ENCODE results near the gene ULK3. TPM values are rescaled to one million over a fixed set of nuclear protein-coding genes. Genes with fewer than 3 reads are reported as not detected.

Gene ULK3
- polyA plus RNA-seq, 3 donors = 27.9 to 33.5 (median 31.1) TPM

DNA sequence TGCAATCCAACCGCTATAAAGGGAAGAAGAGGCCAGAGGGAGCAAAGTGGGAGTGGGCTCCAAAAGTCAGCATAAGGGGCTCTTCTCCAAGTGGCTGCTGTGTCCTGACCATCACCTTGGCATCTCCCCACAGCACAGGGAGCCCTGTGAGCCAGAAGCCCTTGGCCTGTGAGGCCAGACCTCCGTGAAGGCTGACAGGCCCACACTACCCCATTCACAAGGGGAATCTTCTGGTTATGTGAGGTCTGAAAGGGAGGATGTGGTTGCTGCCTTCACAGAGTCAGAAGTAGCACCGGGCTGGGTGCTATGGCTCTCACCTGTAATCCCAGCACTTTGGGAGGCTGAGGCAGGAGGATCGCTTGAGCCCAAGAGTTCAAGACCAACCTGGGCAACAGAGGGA is 2.6 kb upstream of the ULK3 start:
- no peak for DNase-seq (ENCODE audit: extremely low read depth in 1 of 11, low read depth in 9 of 11, low spot score in 4 of 11)

- no peak for DNase-seq (ENCODE audit: extremely low read depth in 1 of 11, low read depth in 9 of 11, low spot score in 4 of 11)
Measured at GRCh38 chr15:74845208-74845568, 2.2 kb upstream of the ULK3 start.

- DNase-seq (ENCODE audit: extremely low read depth in 1 of 11, low read depth in 9 of 11, low spot score in 4 of 11) = no peak
Measured at GRCh38 chr15:74844319-74845207, 1.6 kb upstream of the ULK3 start.

DNA sequence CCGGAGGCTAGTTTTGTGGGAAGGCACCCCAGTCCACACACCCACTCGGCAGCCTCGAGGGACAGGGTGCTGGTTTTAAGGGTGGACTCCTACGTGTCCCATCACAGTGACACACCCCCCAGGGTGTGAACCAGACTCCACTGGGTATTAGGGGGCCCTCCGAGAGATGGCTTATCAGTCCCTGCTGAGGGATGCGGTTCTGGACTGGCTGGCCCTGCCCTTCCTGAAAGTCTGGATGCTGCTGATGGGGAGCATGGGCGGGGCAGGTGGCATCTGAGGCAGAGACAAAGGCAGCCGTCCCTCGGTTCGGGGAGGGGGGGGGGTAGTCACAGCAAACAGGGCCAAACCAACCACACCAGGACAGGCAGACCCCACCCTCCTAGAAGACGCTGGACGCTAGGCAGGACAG is 939 bp upstream of the ULK3 start:
- no peak for DNase-seq (ENCODE audit: extremely low read depth in 1 of 11, low read depth in 9 of 11, low spot score in 4 of 11)

GRCh38 chr15:74843445-74843828 is 481 bp upstream of the ULK3 start:
- no peak for DNase-seq (ENCODE audit: extremely low read depth in 1 of 11, low read depth in 9 of 11, low spot score in 4 of 11)

- no peak for DNase-seq (ENCODE audit: extremely low read depth in 1 of 11, low read depth in 9 of 11, low spot score in 4 of 11)
Measured at GRCh38 chr15:74841891-74842373, 1.0 kb downstream of the ULK3 start.

DNA sequence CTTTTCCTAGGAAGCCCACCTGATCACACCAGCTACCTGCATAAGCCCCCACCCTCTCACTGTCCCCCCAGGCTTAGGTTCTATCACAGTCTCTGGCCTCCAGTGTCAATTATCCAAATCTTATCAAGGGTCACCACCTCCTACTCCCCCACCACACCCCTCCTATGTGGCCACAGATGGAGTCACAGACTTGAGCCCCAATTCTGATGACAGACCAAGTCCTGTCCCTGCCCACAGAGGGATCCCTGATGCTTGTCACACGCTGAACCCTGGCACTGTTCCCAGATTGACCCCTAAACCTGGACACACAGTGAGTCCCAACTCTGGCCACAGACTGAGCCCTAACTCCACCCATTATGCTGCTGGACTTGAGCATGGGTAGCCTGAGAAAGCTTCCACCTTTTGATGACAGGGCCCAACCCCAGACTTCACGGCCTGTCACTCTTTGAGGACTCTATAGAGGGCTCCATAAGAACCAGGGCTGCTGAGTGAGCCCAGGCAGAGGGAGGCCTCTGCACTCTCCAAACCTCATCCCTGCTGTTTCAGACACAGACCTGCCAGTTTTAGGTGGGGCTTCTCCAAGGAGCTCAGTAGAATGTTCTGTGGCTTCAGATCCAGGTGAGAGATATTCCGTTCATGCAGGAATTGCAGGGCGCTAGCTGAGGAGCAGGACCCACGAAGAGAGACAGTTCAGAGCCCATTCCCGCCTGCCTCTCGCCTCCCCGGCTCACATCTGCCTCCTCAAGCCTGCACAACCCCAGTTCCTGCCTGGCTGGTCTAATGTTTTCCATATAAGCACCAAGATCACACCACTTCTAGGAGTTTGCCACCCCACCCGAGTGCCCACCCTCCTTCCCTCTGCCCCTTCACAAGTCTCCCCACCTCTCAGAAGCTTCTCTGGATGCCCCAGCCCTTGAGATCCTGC is 1.8 kb downstream of the ULK3 start:
- DNase-seq (ENCODE audit: extremely low read depth in 1 of 11, low read depth in 9 of 11, low spot score in 4 of 11) = no peak

GRCh38 chr15:74839526-74840395 is 3.2 kb downstream of the ULK3 start:
- DNase-seq (ENCODE audit: extremely low read depth in 1 of 11, low read depth in 9 of 11, low spot score in 4 of 11) = no peak

GRCh38 chr15:74838746-74839525 is 4.0 kb downstream of the ULK3 start:
- no peak for DNase-seq (ENCODE audit: extremely low read depth in 1 of 11, low read depth in 9 of 11, low spot score in 4 of 11)

DNA sequence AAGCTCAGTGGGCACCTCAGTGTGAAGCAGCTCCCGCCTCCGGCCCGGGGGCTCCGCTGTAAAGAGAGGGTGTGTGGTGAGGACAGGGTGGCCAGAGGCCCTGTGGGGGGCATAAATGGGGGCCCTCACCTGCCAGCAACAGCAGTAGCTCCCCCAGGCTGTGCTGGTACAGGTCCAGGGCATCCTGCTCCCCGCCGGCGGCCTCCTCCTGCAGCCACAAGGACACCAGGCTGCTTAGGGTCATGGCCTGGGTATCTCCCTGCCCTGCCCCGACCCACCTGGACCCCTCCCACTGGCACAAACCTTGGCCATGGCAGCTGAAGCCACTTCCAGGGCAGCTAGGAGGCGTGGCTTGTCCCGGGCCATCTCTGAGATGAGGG is 4.8 kb downstream of the ULK3 start:
- DNase-seq (ENCODE audit: extremely low read depth in 1 of 11, low read depth in 9 of 11, low spot score in 4 of 11) = no peak

GRCh38 chr15:74837482-74838136 is 5.3 kb downstream of the ULK3 start:
- DNase-seq (ENCODE audit: extremely low read depth in 1 of 11, low read depth in 9 of 11, low spot score in 4 of 11) = no peak

GRCh38 chr15:74836846-74837245 is 6.1 kb downstream of the ULK3 start:
- DNase-seq (ENCODE audit: extremely low read depth in 1 of 11, low read depth in 9 of 11, low spot score in 4 of 11) = no peak

DNA sequence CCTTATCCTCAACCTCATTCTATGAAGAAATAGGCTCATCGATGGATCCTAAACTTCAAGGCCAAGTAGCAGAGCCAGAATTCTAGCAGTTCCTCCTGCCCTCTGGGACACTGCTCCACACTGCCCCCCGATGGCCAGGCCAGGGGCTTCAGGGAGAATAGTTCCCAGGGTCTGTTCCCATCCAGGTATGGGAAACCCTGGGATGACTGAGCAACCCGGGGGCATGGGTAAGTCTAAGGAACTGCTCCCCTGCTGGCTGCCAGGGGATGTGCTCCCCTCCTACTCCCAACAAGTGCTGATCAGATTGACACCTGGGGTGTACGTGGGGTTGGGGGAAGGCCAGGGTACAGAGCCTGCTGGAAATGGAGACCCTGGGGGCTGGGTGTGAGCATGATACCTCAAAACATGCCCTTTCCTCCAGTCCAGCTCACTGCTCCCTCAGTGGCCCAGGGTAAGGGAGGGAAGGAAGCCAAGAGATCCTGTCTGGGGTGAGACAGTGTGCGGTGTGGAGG is 7.6 kb downstream of the ULK3 start:
- DNase-seq (ENCODE audit: extremely low read depth in 1 of 11, low read depth in 9 of 11, low spot score in 4 of 11) = peak in 1 of 11 donors; percentile 29

GRCh38 chr15:74833376-74834107 is 9.4 kb downstream of the ULK3 start:
- no peak for DNase-seq (ENCODE audit: extremely low read depth in 1 of 11, low read depth in 9 of 11, low spot score in 4 of 11)

- DNase-seq (ENCODE audit: extremely low read depth in 1 of 11, low read depth in 9 of 11, low spot score in 4 of 11) = no peak
Measured at GRCh38 chr15:74832826-74833225, 10.1 kb downstream of the ULK3 start.

DNA sequence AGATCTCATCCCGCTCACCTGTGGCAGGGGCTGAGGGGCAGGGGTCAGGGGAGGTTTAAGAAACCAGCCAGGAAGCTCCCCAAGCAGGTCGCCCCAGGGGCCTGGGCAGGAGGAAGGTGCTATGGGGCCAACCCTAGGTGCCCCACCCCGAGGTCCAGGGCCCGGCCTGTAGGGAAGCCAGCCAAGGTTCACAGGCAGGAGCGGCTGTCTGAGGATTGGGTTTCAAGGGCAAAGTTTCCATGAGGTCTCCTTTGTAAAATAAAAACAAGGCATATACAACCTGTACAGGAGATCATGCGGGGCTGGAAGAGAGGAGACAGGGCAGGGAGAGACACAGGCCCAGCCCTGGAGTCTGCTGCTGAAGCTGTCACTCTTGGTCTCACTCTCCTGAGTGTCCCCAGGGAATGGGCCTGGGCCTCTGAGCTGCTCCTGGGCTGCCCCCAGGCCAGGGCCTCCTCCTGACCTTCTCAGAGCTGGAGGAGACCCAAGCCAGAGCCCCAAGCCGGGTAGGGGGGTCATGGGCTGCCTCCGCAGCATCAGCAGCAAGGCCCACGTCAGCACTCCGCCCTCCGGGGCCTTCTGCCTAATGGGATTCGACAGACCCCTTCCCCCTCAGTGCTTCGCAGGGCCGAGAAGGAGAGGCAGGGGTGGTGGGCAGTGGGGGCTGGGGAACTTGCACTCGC is 11.0 kb downstream of the ULK3 start:
- DNase-seq (ENCODE audit: extremely low read depth in 1 of 11, low read depth in 9 of 11, low spot score in 4 of 11) = no peak
